Hepatocyte (in vitro differentiated cells): ENCODE measurements around the gene LRP1B.

Experiments
- EZH2 ChIP-seq: fragments of 200-600 bp; sonication (generic); IDR thresholded peaks from 2 replicates; pipeline ENCODE4 v1.6.1; 2016; ENCODE audit warnings: antibody characterized with exemption, mild to moderate bottlenecking, borderline replicate concordance
- EZH2phosphoT487 ChIP-seq: fragments of 200-600 bp; sonication (generic); IDR thresholded peaks from one replicate; pipeline ENCODE4 v1.6.1; 2018; ENCODE audit warnings: antibody characterized with exemption, mild to moderate bottlenecking, low read depth, moderate library complexity; ENCODE audit not compliant: unreplicated experiment, severe bottlenecking
- TF ChIP-seq, protein P1 (sequence below): fragments of 200-600 bp; sonication (generic); IDR thresholded peaks from 2 replicates; pipeline ENCODE4 v1.5.1; 2016; ENCODE audit warnings: antibody characterized with exemption, mild to moderate bottlenecking; ENCODE audit not compliant: poor library complexity

DNA sequence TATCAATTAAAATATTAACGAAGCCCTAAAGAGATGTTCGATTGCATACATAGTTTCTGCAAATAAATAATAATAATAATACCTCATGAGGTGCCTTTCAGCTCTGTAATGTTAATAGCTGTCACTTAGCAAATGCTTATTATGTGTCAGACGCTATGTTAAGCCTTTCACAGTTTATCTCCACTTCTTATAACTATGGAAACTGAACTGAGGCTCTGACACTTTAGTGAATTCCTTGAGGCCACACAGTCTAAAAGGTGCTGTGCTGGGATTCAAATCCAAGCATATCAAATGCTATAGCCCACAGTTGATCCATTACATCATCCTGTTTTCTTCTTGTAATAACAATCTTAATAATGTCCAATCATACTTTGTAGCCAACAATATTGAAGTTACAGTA, 1779.1 kb downstream of the LRP1B start:
- TF ChIP-seq EZH2 (no peak), EZH2phosphoT487 (no peak)
- TF ChIP-seq, protein P1, sequence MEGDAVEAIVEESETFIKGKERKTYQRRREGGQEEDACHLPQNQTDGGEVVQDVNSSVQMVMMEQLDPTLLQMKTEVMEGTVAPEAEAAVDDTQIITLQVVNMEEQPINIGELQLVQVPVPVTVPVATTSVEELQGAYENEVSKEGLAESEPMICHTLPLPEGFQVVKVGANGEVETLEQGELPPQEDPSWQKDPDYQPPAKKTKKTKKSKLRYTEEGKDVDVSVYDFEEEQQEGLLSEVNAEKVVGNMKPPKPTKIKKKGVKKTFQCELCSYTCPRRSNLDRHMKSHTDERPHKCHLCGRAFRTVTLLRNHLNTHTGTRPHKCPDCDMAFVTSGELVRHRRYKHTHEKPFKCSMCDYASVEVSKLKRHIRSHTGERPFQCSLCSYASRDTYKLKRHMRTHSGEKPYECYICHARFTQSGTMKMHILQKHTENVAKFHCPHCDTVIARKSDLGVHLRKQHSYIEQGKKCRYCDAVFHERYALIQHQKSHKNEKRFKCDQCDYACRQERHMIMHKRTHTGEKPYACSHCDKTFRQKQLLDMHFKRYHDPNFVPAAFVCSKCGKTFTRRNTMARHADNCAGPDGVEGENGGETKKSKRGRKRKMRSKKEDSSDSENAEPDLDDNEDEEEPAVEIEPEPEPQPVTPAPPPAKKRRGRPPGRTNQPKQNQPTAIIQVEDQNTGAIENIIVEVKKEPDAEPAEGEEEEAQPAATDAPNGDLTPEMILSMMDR: no peak
